Heart left ventricle (tissue), 13 donors: Measurements from ENCODE around the gene MYL1.

Experiments used
- POLR2A ChIP-seq, 2 donors: fragments of 450-650 bp; IDR thresholded peaks; one replicate each; pipeline ENCODE4 v1.6.1; 2017; ENCODE audit warnings: antibody characterized with exemption in 2 of 2, mild to moderate bottlenecking in 2 of 2, moderate library complexity in 2 of 2
- TF ChIP-seq, protein P1 (sequence below), 12 donors: fragments of 200-600 bp; sonication (generic) in 4 of 12; IDR thresholded peaks; one replicate each; pipeline versions ENCODE4 v1.5.0 to v1.8.0; 2018 to 2022; ENCODE audit warnings: antibody characterized with exemption in 12 of 12, mild to moderate bottlenecking in 5 of 12
- donor health status: ischemic (EF 13 %, LVEDD 7.1; RV severe dilation, severe dysfunction).
- donor health status: DM: no; HTN: yes; CAD: no.
- donor health status: DM: no; HTN: no; CAD: no.
- donor health status: ischemic (EF 25% LVEDD 6.9; RV normal size, moderate dysfunction).
- donor health status: ischemic (EF 25% LVEDD 5.7; RV mildly dilated, moderate dysfunction).
- donor health status: ischemic (EF 35%, LVEDD 5.7; RV mildly dilated, moderate dysfunction).
- donor health status: nonischemic (EF 11% LVEDD 7.7; RV severe dilation, severe dysfunction).
- donor health status: DM: yes; HTN: yes; CAD: no.
- donor health status: PGD.
- donor health status: ischemic (EF 29% LVEDD 5.4; RV normal size, mild dysfunction).
- donor health status: nonischemic (EF 23%, LVEDD 6.1; RV moderate dilation, normal function).

GRCh38 chr2:210302326-210302725 is 12.6 kb downstream of the MYL1 start:
- no peak for TF ChIP-seq POLR2A (IDR thresholded peaks at IDR 0.05)
- TF ChIP-seq, protein P1, sequence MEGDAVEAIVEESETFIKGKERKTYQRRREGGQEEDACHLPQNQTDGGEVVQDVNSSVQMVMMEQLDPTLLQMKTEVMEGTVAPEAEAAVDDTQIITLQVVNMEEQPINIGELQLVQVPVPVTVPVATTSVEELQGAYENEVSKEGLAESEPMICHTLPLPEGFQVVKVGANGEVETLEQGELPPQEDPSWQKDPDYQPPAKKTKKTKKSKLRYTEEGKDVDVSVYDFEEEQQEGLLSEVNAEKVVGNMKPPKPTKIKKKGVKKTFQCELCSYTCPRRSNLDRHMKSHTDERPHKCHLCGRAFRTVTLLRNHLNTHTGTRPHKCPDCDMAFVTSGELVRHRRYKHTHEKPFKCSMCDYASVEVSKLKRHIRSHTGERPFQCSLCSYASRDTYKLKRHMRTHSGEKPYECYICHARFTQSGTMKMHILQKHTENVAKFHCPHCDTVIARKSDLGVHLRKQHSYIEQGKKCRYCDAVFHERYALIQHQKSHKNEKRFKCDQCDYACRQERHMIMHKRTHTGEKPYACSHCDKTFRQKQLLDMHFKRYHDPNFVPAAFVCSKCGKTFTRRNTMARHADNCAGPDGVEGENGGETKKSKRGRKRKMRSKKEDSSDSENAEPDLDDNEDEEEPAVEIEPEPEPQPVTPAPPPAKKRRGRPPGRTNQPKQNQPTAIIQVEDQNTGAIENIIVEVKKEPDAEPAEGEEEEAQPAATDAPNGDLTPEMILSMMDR (IDR thresholded peaks at IDR 0.05), result no peak
